Epithelial cell of esophagus (primary cell): ENCODE measurements around the gene ITGA5.

Experiments used
- DNase-seq: peaks from one replicate; pipeline ENCODE4 v3.0.0; 2010; ENCODE audit warnings: low read depth
- H3K4me3 ChIP-seq: 2 replicates; pipeline ENCODE4 v1.5.1; 2011; ENCODE audit warnings: mild to moderate bottlenecking, low read length, control low read depth
- TF ChIP-seq, protein P1 (sequence below): IDR thresholded peaks from 2 replicates; pipeline ENCODE4 v1.5.1; 2011; ENCODE audit warnings: low read depth, mild to moderate bottlenecking, low read length, control low read depth, inconsistent platforms; ENCODE audit not compliant: insufficient read depth; ENCODE audit errors: missing control alignments

The ITGA5 gene

DNA sequence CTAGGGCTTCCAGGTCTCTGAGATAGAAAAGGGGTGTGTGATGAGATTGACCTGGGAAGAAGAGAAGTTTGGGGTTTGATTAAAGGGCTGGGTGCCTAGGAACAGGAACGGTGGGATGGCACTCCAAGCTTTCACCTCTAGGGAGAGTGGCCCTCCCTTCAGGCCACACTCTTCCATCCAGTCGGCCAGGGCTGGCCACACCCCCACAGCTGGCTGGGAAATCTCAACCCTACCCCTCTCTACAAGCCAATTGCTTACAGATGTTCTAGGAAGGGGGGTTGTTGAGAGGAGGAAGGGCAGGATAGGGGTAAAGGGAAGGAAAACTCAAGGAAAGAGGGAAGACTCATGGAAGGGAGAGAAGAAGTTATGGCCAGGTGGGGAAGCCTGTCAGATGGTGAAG, 6.6 kb upstream of the ITGA5 start:
- DNase-seq: no peak
- TF ChIP-seq, protein P1, sequence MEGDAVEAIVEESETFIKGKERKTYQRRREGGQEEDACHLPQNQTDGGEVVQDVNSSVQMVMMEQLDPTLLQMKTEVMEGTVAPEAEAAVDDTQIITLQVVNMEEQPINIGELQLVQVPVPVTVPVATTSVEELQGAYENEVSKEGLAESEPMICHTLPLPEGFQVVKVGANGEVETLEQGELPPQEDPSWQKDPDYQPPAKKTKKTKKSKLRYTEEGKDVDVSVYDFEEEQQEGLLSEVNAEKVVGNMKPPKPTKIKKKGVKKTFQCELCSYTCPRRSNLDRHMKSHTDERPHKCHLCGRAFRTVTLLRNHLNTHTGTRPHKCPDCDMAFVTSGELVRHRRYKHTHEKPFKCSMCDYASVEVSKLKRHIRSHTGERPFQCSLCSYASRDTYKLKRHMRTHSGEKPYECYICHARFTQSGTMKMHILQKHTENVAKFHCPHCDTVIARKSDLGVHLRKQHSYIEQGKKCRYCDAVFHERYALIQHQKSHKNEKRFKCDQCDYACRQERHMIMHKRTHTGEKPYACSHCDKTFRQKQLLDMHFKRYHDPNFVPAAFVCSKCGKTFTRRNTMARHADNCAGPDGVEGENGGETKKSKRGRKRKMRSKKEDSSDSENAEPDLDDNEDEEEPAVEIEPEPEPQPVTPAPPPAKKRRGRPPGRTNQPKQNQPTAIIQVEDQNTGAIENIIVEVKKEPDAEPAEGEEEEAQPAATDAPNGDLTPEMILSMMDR: no peak

DNA sequence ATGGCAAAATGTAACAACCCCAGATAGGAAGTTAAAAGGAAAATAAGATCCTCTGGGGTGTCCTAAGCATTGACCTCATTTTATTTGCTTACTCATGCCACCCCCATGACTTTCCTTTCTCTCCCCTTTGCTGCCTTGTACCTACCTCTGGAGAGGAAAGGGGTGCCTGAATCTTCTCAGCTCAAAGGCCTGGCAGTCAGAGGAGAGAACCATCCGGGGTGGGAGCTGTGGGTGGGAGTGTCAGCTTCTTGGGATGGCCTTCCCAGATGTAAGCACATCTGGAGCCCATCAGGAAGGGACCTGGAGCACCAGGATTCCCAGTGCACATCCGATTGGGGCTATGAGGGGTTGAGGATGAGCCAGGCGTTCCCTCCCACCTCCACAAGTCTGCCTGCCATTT, 5.2 kb upstream of the ITGA5 start:
- TF ChIP-seq, protein P1: no peak
- no peak for DNase-seq
- H3K4me3 ChIP-seq: no peak overlapping the region

More for the DNA sequence above, 6.6 kb upstream of the ITGA5 start:
- H3K4me3 ChIP-seq: no peak overlapping the region

DNA sequence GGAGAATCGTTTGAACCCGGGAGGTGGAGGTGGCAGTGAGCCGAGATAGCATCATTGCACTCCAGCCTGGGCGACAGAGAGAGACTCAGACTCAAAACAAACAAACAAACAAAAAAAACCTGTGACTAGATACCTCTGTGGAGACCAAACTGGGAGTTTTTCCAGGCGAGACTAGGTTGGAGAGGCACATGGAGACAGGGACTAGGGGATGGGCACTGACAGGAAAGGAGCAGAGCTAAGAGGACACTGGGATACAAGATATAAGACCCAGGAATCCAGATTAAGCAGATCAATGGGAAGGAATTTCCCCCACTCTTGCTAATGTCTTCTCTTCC, 4.7 kb upstream of the ITGA5 start:
- no peak for DNase-seq
- TF ChIP-seq, protein P1: no peak
- H3K4me3 ChIP-seq: no peak overlapping the region

DNA sequence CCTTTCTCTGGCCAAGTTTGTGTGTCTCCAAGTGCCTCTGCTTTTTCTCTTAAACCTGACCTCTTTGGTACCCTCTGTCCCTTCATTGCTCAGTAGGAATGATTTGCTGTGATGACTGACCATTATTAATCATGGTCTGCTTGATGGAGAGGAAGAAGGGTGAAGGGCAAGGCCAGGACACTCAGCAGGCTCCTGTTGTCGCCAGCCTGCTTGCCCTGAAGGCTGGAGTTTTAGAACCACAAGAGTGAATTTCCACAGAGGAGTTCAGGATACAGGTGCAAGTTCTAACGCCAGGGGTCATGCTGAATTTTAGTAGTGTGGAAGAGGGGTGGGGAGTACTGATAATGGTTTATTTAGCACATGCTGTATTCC, 2.8 kb upstream of the ITGA5 start:
- no peak overlapping the region for H3K4me3 ChIP-seq
- TF ChIP-seq, protein P1: no peak
- DNase-seq: no peak

DNA sequence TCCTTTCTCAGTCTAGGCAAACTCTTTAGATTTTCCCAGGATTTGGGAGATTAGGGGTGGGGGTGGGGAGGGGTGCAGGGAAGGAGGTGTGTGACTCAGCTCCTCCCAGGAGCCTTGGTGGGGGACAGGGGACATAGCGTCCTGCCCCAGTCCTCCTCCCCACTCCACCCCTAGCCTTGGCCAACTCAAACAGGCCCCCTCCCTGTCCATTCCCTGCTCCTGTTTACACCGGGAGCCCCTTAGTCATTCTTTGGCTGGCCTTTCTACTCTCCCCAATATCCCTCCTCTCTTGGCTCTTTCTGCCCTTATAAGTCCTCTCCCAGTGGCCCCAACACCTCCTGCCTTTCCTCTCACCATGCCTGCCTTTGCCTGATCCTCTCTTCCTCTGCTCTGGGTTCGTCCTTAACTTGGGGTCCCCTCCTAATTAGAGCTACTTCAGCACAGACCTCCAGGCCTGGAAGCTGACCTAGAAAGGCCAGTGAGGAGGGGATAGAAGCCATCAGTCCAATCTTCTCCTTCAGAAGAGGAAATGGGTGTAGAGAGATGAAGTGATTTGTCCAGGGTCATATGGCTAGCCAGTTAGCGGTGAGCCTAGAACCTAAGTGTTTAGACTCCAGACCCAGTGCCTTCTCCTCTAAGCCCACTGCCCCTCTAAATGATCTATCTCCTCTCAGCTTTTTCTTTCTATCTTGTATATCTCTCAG, 2.3 kb upstream of the ITGA5 start:
- DNase-seq: no peak
- TF ChIP-seq, protein P1: no peak
- H3K4me3 ChIP-seq: no peak overlapping the region

DNA sequence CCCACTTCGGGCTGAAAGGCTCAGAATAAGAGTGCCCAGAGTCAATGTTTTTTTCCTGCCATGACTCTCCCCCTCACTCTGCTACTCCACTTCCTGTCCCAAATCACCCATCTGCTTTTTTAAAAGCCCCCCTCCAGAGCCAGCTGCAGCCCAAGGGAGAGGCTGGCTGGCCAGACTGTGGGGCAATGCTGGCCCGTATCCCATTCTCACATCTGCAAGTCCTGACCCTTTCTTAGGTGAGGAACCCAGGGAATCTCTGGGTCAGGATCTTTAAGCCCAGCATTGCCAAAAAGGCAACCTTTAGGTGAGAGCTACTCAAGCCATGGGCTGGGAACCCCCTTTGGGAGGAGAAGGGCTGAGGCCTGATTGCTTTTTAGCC, 1.7 kb upstream of the ITGA5 start:
- TF ChIP-seq, protein P1: no peak
- no peak overlapping the region for H3K4me3 ChIP-seq
- no peak for DNase-seq

DNA sequence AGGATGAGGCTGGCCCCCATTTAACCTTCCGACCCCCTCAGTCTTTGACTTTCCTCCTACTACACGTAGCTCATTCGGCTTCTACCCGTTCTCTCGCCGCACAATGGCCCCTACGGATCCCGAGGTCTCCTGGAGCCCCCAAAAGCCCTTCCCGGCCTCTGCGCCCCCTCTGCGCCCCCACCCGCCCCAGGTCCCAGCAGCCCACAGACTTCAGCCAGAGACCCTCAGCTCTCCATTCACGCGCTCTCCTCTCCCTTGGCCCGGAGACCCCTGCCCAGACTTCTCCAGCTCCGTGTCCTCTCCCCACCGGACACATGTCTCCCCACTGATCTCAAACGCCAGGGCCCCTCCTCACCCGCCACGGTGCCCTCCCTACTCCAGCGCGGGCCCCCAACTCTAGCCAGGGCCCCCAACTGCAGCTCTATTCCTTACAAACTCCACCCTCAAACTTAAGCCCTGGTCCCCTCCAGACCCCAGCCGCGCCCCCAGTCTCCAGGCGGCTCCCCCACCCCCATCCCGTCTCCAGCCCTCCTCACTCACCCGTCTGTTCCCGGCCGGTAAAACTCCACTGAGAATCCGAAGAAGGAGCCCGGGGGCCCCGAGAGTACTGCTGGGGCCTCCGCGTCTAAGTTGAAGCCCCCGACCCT, 502 bp downstream of the ITGA5 start:
- no peak for DNase-seq
- H3K4me3 ChIP-seq: peak overlapping the region; percentile 72
- TF ChIP-seq, protein P1: no peak
